IMR-90 (cell line): ENCODE data around the gene GLT1D1. TPM values are rescaled to one million over a fixed set of nuclear protein-coding genes. Genes with fewer than 3 reads are reported as not detected.

Source experiments
- ATAC-seq: fragments of 200-7000 bp; cut with Tn5 transposase; 2 replicates; pipeline ENCODE4 v1.9.1; 2020; ENCODE audit warnings: low read depth, mild to moderate bottlenecking, moderate library complexity
- BruUV-seq: library from RNA; stranded (reverse); fragments of 400-500 nt; replicated peaks from 2 replicates; lab custom pipeline; 2021; lab: Mats Ljungman, UMichigan
- CTCF ChIA-PET: fragments of 300-600 bp; formaldehyde crosslinking; extraction: SDS; loops from one replicate; lab custom pipeline; 2021; ENCODE audit warnings: antibody characterized with exemption; lab: Yijun Ruan, JAX
- POLR2A ChIA-PET: fragments of 300-600 bp; sonication (Branson Sonifier 250); formaldehyde crosslinking; loops from one replicate; lab custom pipeline; 2022; ENCODE audit warnings: antibody characterized with exemption; ENCODE audit not compliant: unreplicated experiment; lab: Charles Lee
- DNase-seq: peaks from one replicate; pipeline ENCODE4 v3.0.0; 2013
- H2AFZ ChIP-seq: replicated peaks from 2 replicates; pipeline ENCODE3; 2013; ENCODE audit warnings: low read length, mild to moderate bottlenecking; ENCODE audit not compliant: poor library complexity
- H2AK5ac ChIP-seq: 2 replicates; pipeline ENCODE4 v1.6.1; 2013; ENCODE audit warnings: low read depth, low read length, inconsistent platforms
- H2AK9ac ChIP-seq: replicated peaks from 2 replicates; pipeline ENCODE3; 2013; ENCODE audit warnings: mild to moderate bottlenecking, low read depth, low read length, moderate library complexity; ENCODE audit not compliant: poor library complexity
- H2BK120ac ChIP-seq: 2 replicates; pipeline ENCODE4 v1.6.1; 2013; ENCODE audit warnings: low read depth, low read length, inconsistent platforms
- H2BK15ac ChIP-seq: 3 replicates; pipeline ENCODE4 v1.6.1; 2013; ENCODE audit warnings: low read depth, low read length, inconsistent platforms
- H2BK20ac ChIP-seq: 2 replicates; pipeline ENCODE4 v1.6.1; 2013; ENCODE audit warnings: low read depth, mild to moderate bottlenecking, inconsistent platforms, low read length, moderate library complexity
- H2BK5ac ChIP-seq: 2 replicates; pipeline ENCODE4 v1.6.1; 2013; ENCODE audit warnings: mild to moderate bottlenecking, low read depth, low read length, inconsistent platforms; ENCODE audit not compliant: poor library complexity, severe bottlenecking
- H3K14ac ChIP-seq: replicated peaks from 2 replicates; pipeline ENCODE4 v1.6.1; 2013; ENCODE audit warnings: low read depth, low read length, inconsistent platforms
- H3K18ac ChIP-seq: 2 replicates; pipeline ENCODE4 v1.6.1; 2013; ENCODE audit warnings: low read depth, low read length, control low read depth
- H3K23ac ChIP-seq: 2 replicates; pipeline ENCODE4 v1.6.1; 2013; ENCODE audit warnings: low read depth, low read length, inconsistent platforms
- H3K27ac ChIP-seq: 2 replicates; pipeline ENCODE4 v1.5.1; 2013; ENCODE audit warnings: mild to moderate bottlenecking, control low read depth, low read length; ENCODE audit not compliant: insufficient read depth
- H3K27me3 ChIP-seq: 2 replicates; pipeline ENCODE4 v1.6.1; 2013; ENCODE audit warnings: low read length; ENCODE audit not compliant: control insufficient read depth, insufficient read depth
- H3K36me3 ChIP-seq: 2 replicates; pipeline ENCODE4 v1.6.1; 2013; ENCODE audit warnings: low read length, mixed read lengths; ENCODE audit not compliant: control insufficient read depth, insufficient read depth
- H3K4ac ChIP-seq: 2 replicates; pipeline ENCODE4 v1.6.1; 2013; ENCODE audit warnings: low read depth, low read length, inconsistent platforms
- H3K4me1 ChIP-seq: 2 replicates; pipeline ENCODE4 v1.6.1; 2013; ENCODE audit warnings: low read length, mixed read lengths; ENCODE audit not compliant: control insufficient read depth, insufficient read depth
- H3K4me2 ChIP-seq: 2 replicates; pipeline ENCODE4 v1.6.1; 2013; ENCODE audit warnings: low read depth, mild to moderate bottlenecking, control low read depth, low read length, moderate library complexity
- H3K4me3 ChIP-seq: 2 replicates; pipeline ENCODE4 v1.5.1; 2013; ENCODE audit warnings: low read depth, mild to moderate bottlenecking, control low read depth, low read length, moderate library complexity; ENCODE audit not compliant: insufficient read depth
- H3K56ac ChIP-seq: 2 replicates; pipeline ENCODE4 v1.6.1; 2013; ENCODE audit warnings: low read length, inconsistent platforms; ENCODE audit not compliant: insufficient read depth; ENCODE audit errors: extremely low read depth
- H3K79me1 ChIP-seq, 2 experiments: 2 replicates each; pipeline ENCODE4 v1.6.1; 2013; ENCODE audit warnings: low read length in 2 of 2, inconsistent platforms in 1 of 2, low read depth in 1 of 2
- H3K9ac ChIP-seq: 2 replicates; pipeline ENCODE4 v1.6.1; 2013; ENCODE audit warnings: low read depth, low read length, control low read depth
- H3K9me1 ChIP-seq: 2 replicates; pipeline ENCODE4 v1.6.1; 2013; ENCODE audit warnings: low read length, inconsistent platforms; ENCODE audit not compliant: insufficient read depth
- H3K9me3 ChIP-seq: 2 replicates; pipeline ENCODE4 v1.6.1; 2013; ENCODE audit warnings: low read length; ENCODE audit not compliant: control insufficient read depth, insufficient read depth
- H4K20me1 ChIP-seq: 2 replicates; pipeline ENCODE4 v1.6.1; 2013; ENCODE audit warnings: low read length, inconsistent platforms; ENCODE audit not compliant: insufficient read depth
- H4K5ac ChIP-seq: 2 replicates; pipeline ENCODE4 v1.6.1; 2013; ENCODE audit warnings: mild to moderate bottlenecking, low read depth, low read length, control low read depth
- H4K8ac ChIP-seq, 2 experiments: 2 replicates each; pipeline ENCODE4 v1.6.1; 2013; ENCODE audit warnings: low read depth in 2 of 2, low read length in 2 of 2, control low read depth in 1 of 2, inconsistent platforms in 1 of 2
- H4K91ac ChIP-seq: 2 replicates; pipeline ENCODE4 v1.6.1; 2013; ENCODE audit warnings: low read depth, low read length, inconsistent platforms; ENCODE audit not compliant: insufficient read depth
- BHLHE40 ChIP-seq: fragments of 150-350 bp; IDR thresholded peaks from 2 replicates; pipeline ENCODE4 v1.6.1; 2016; ENCODE audit warnings: mild to moderate bottlenecking, low read depth, low read length
- CEBPB ChIP-seq: IDR thresholded peaks from 2 replicates; pipeline ENCODE4 v1.6.1; 2012; ENCODE audit warnings: low read depth, low read length, improper control_type of control experiment
- CHD1 ChIP-seq: IDR thresholded peaks from 2 replicates; pipeline ENCODE4 v1.6.1; 2012; ENCODE audit warnings: low read depth, low read length, improper control_type of control experiment
- CTCF ChIP-seq: conservative IDR thresholded peaks from 2 replicates; pipeline ENCODE4 v1.5.1; 2012; ENCODE audit warnings: mild to moderate bottlenecking, low read depth, low read length, improper control_type of control experiment
- ELK1 ChIP-seq: fragments of 150-350 bp; IDR thresholded peaks from 2 replicates; pipeline ENCODE4 v1.6.1; 2016; ENCODE audit warnings: low read depth, mild to moderate bottlenecking, low read length, moderate library complexity, borderline replicate concordance
- FOS ChIP-seq: fragments of 150-350 bp; IDR thresholded peaks from 2 replicates; pipeline ENCODE4 v1.6.1; 2016; ENCODE audit warnings: low read depth, low read length
- MAFK ChIP-seq: IDR thresholded peaks from 2 replicates; pipeline ENCODE4 v1.6.1; 2012; ENCODE audit warnings: low read depth, low read length, improper control_type of control experiment
- MAZ ChIP-seq: IDR thresholded peaks from 2 replicates; pipeline ENCODE4 v1.6.1; 2012; ENCODE audit warnings: low read depth, mild to moderate bottlenecking, low read length, improper control_type of control experiment, moderate library complexity, borderline replicate concordance
- MXI1 ChIP-seq: IDR thresholded peaks from 2 replicates; pipeline ENCODE4 v1.6.1; 2012; ENCODE audit warnings: low read depth, mild to moderate bottlenecking, low read length, moderate library complexity, borderline replicate concordance
- NFE2L2 ChIP-seq: fragments of 150-350 bp; IDR thresholded peaks from 2 replicates; pipeline ENCODE4 v1.6.1; 2016; ENCODE audit warnings: low read depth, mild to moderate bottlenecking, low read length
- RCOR1 ChIP-seq: IDR thresholded peaks from 2 replicates; pipeline ENCODE4 v1.6.1; 2012; ENCODE audit warnings: mild to moderate bottlenecking, low read length, improper control_type of control experiment; ENCODE audit not compliant: insufficient replicate concordance
- RFX5 ChIP-seq: IDR thresholded peaks from 2 replicates; pipeline ENCODE4 v1.8.0; 2012; ENCODE audit warnings: low read depth, mild to moderate bottlenecking, low read length, moderate library complexity
- SMC3 ChIP-seq: fragments of 150-350 bp; IDR thresholded peaks from 2 replicates; pipeline ENCODE4 v1.6.1; 2016; ENCODE audit warnings: low read depth, mild to moderate bottlenecking, antibody characterized with exemption, low read length, moderate library complexity
- USF2 ChIP-seq: fragments of 150-350 bp; IDR thresholded peaks from 2 replicates; pipeline ENCODE4 v1.6.1; 2017; ENCODE audit warnings: mild to moderate bottlenecking, antibody characterized with exemption, low read length, low read depth
- WGBS, 2 experiments: methylation state at CpG; one replicate each; pipeline versions ENCODE4 v1.1.5 to v1.1.7; 2013; ENCODE audit warnings: missing lambda C conversion rate in 2 of 2; ENCODE audit not compliant: insufficient read length in 1 of 2; ENCODE audit errors: extremely low coverage in 2 of 2; 5-methylcytosine and 5-hydroxymethylcytosine counted together
- dilution Hi-C: fragments of 300-500 bp; cut with HindIII; formaldehyde crosslinking; loops from one replicate; pipeline ENCODE4 v1.14.3; 2018; ENCODE audit warnings: low sequenced_read_pairs; ENCODE audit not compliant: unreplicated experiment
- in situ Hi-C: fragments of 300-500 bp; cut with MboI; formaldehyde crosslinking; loops from 3 replicates; pipeline ENCODE4 v1.14.3; 2019; ENCODE audit warnings: low sequenced_read_pairs, inconsistent platforms, mixed read lengths
- intact Hi-C: fragments of 100-400 bp; cut with micrococcal nuclease; formaldehyde crosslinking; loops from 2 replicates; pipeline ENCODE4 v1.10.0; 2022
- polyA plus RNA-seq, 3 experiments: library from polyadenylated mRNA; depleted of rRNA; stranded (reverse); fragments of >200 nt; gene quantifications; 2 replicates each; pipeline ENCODE4 v1.2.3, GENCODE V29; 2012; ENCODE audit warnings: low replicate concordance in 1 of 3
- total RNA-seq: library from RNA; depleted of rRNA; stranded (reverse); fragments of >200 nt; gene quantifications from 2 replicates; pipeline ENCODE4 v1.2.3, GENCODE V29; 2012

GLT1D1 gene
- total and polyA plus RNA-seq, 2 of the 4 experiments (the other 2 are of a cell fraction): not detected

GRCh38 chr12:128811806-128812205 is 41.5 kb upstream of the GLT1D1 start:
- H3K79me1 ChIP-seq: peaks cover 31 to 53% of the 10 kb centered on the region in 2 experiments
- H2BK5ac ChIP-seq: no peak overlapping the region
- H2BK120ac ChIP-seq: no peak overlapping the region
- ChIA-PET POLR2A (no interaction called here), CTCF (no interaction called here)
- ATAC-seq (no peak), DNase-seq (no peak)
- peaks cover 27% of the 10 kb centered on the region for H3K36me3 ChIP-seq
- 94 to 100% methylated on average over 1 to 4 of the region's 9 CpGs for WGBS, 2 experiments
- no peak overlapping the region for H2AK5ac ChIP-seq
- peaks cover 3% of the 10 kb centered on the region; the same call in 1 of the 2 replicates for H3K9me1 ChIP-seq
- dilution Hi-C loops: no loop called here
- peaks cover 2% of the 10 kb centered on the region; the same call in 1 of the 2 replicates for H3K4me1 ChIP-seq
- H3K18ac ChIP-seq: no peak overlapping the region
- intact Hi-C loops: no loop called here
- no peak overlapping the region for H2BK20ac ChIP-seq
- H3K56ac ChIP-seq: no peak overlapping the region
- H4K8ac ChIP-seq: no peak overlapping the region
- peaks cover 20% of the 10 kb centered on the region for H4K20me1 ChIP-seq
- H3K4me2 ChIP-seq: no peak overlapping the region
- H3K27me3 ChIP-seq: no peaks in the 10 kb centered on the region
- TF ChIP-seq RCOR1: no peak
- no peak for TF ChIP-seq USF2
- TF ChIP-seq MAFK: no peak
- TF ChIP-seq CTCF: no peak
- TF ChIP-seq MAZ: no peak
- no peak for TF ChIP-seq ELK1
- no peak for TF ChIP-seq CEBPB
- no peak for TF ChIP-seq BHLHE40
- no peak for TF ChIP-seq SMC3
- TF ChIP-seq RFX5: no peak
- no peak for TF ChIP-seq CHD1
- no peak for TF ChIP-seq NFE2L2
- no peak for TF ChIP-seq MXI1
- TF ChIP-seq FOS: no peak
- in situ Hi-C loops: no loop called here
- H3K23ac ChIP-seq: no peak overlapping the region
- no peak overlapping the region for H3K4me3 ChIP-seq
- H3K27ac ChIP-seq: no peak overlapping the region
- H3K4ac ChIP-seq: no peak overlapping the region
- no peak overlapping the region for H2AFZ ChIP-seq
- H3K9me3 ChIP-seq: no peaks in the 10 kb centered on the region
- H2BK15ac ChIP-seq: no peak overlapping the region
- H2AK9ac ChIP-seq: no peak overlapping the region
- no peak overlapping the region for H4K91ac ChIP-seq
- no TSS peak for BruUV-seq
- H3K14ac ChIP-seq: no peak overlapping the region
- no peak overlapping the region for H3K9ac ChIP-seq
- no peak overlapping the region for H4K5ac ChIP-seq
